Neuronal stem cell (in vitro differentiated cells): ENCODE measurements around the gene C2CD4D.

ENCODE experiments used
- DNase-seq: peaks from one replicate; pipeline ENCODE4 v3.0.0-alpha.2; 2013; ENCODE audit warnings: low spot score
- H2AFZ ChIP-seq: one replicate; pipeline ENCODE4 v1.6.1; 2013; ENCODE audit warnings: mild to moderate bottlenecking, low read length, inconsistent platforms
- H2AK5ac ChIP-seq: 2 replicates; pipeline ENCODE4 v1.6.1; 2013; ENCODE audit warnings: low read depth, mild to moderate bottlenecking, inconsistent platforms, low read length, moderate library complexity, mixed read lengths
- H2BK120ac ChIP-seq: 2 replicates; pipeline ENCODE4 v1.6.1; 2013; ENCODE audit warnings: low read depth, mild to moderate bottlenecking, inconsistent platforms, low read length, moderate library complexity, mixed read lengths
- H2BK12ac ChIP-seq: one replicate; pipeline ENCODE4 v1.6.1; 2013; ENCODE audit warnings: low read length, inconsistent platforms
- H2BK15ac ChIP-seq: 2 replicates; pipeline ENCODE4 v1.6.1; 2013; ENCODE audit warnings: mild to moderate bottlenecking, low read length, inconsistent platforms, mixed read lengths
- H2BK5ac ChIP-seq: one replicate; pipeline ENCODE4 v1.6.1; 2013; ENCODE audit warnings: inconsistent platforms, mild to moderate bottlenecking, low read length, moderate library complexity
- H3K14ac ChIP-seq: one replicate; pipeline ENCODE4 v1.6.1; 2013; ENCODE audit warnings: low read length, inconsistent platforms
- H3K18ac ChIP-seq: 2 replicates; pipeline ENCODE4 v1.6.1; 2013; ENCODE audit warnings: low read length, inconsistent platforms
- H3K23ac ChIP-seq: 2 replicates; pipeline ENCODE4 v1.6.1; 2013; ENCODE audit warnings: low read depth, mild to moderate bottlenecking, mixed read lengths, low read length, inconsistent platforms; ENCODE audit not compliant: poor library complexity
- H3K27ac ChIP-seq: replicated peaks from 3 replicates; pipeline ENCODE4 v1.5.1; 2013; ENCODE audit warnings: low read length, inconsistent platforms
- H3K27me3 ChIP-seq, 3 experiments: 2 replicates each; pipeline ENCODE4 v1.6.1; 2013; ENCODE audit warnings: low read length in 3 of 3, mild to moderate bottlenecking in 2 of 3, inconsistent platforms in 1 of 3, low read depth in 1 of 3, mixed read lengths in 1 of 3, moderate library complexity in 1 of 3; ENCODE audit not compliant: control insufficient read depth in 3 of 3, insufficient read depth in 3 of 3
- H3K36me3 ChIP-seq, 2 donors: replicated peaks in 1 of 2; 2 replicates each; pipeline ENCODE4 v1.6.1; 2013; ENCODE audit warnings: low read length in 2 of 2; ENCODE audit not compliant: control insufficient read depth in 2 of 2, insufficient read depth in 2 of 2
- H3K4ac ChIP-seq: 2 replicates; pipeline ENCODE4 v1.6.1; 2013; ENCODE audit warnings: inconsistent platforms, mild to moderate bottlenecking, low read length, moderate library complexity
- H3K4me1 ChIP-seq, 2 donors: 1 replicate in 1 of 2; 2 replicates in 1 of 2; pipeline ENCODE4 v1.6.1; 2013; ENCODE audit warnings: low read length in 2 of 2, low read depth in 1 of 2; ENCODE audit not compliant: control insufficient read depth in 2 of 2, insufficient read depth in 1 of 2
- H3K4me2 ChIP-seq: one replicate; pipeline ENCODE4 v1.6.1; 2013; ENCODE audit warnings: mild to moderate bottlenecking, low read length, inconsistent platforms; ENCODE audit not compliant: insufficient read depth, poor library complexity, severe bottlenecking
- H3K4me3 ChIP-seq, 2 donors: 2 replicates each; pipeline ENCODE4 v1.5.1; 2013; ENCODE audit warnings: low read length in 2 of 2, mild to moderate bottlenecking in 2 of 2, inconsistent platforms in 1 of 2, moderate library complexity in 1 of 2
- H3K79me1 ChIP-seq: one replicate; pipeline ENCODE4 v1.6.1; 2013; ENCODE audit warnings: low read depth, mild to moderate bottlenecking, inconsistent platforms, low read length, moderate library complexity
- H3K9ac ChIP-seq: one replicate; pipeline ENCODE4 v1.6.1; 2013; ENCODE audit warnings: mild to moderate bottlenecking, low read depth, low read length, inconsistent platforms; ENCODE audit not compliant: poor library complexity
- H3K9me3 ChIP-seq, 2 donors: replicated peaks in 1 of 2; 2 replicates each; pipeline versions ENCODE3 to v1.6.1; 2013; ENCODE audit warnings: low read length in 2 of 2, mild to moderate bottlenecking in 2 of 2, inconsistent platforms in 1 of 2, low read depth in 1 of 2, mixed read lengths in 1 of 2, moderate library complexity in 1 of 2; ENCODE audit not compliant: control insufficient read depth in 2 of 2, insufficient read depth in 1 of 2
- H4K8ac ChIP-seq: one replicate; pipeline ENCODE4 v1.6.1; 2013; ENCODE audit warnings: low read depth, mild to moderate bottlenecking, inconsistent platforms, low read length, moderate library complexity
- H4K91ac ChIP-seq: one replicate; pipeline ENCODE4 v1.6.1; 2013; ENCODE audit warnings: low read length, low read depth, mild to moderate bottlenecking, inconsistent platforms; ENCODE audit not compliant: poor library complexity
- WGBS, 2 donors: extraction: QIAGEN DNeasy Blood & Tissue Kit; methylation state at CpG; one replicate each; pipeline ENCODE4 v1.1.7; 2013; ENCODE audit warnings: missing lambda C conversion rate in 2 of 2, mixed read lengths in 1 of 2; ENCODE audit not compliant: insufficient read length in 2 of 2, insufficient replicate concordance in 1 of 2; ENCODE audit errors: extremely low coverage in 2 of 2; 5-methylcytosine and 5-hydroxymethylcytosine counted together

Gene C2CD4D

GRCh38 chr1:151835596-151835995 lies 4.0 kb downstream of the C2CD4D start:
- Histone ChIP-seq H3K9me3 (peaks cover 0 to 5% of the 10 kb centered on the region in 2 donors), H4K91ac (no peak overlapping the region), H3K27ac (no peak overlapping the region)

DNA sequence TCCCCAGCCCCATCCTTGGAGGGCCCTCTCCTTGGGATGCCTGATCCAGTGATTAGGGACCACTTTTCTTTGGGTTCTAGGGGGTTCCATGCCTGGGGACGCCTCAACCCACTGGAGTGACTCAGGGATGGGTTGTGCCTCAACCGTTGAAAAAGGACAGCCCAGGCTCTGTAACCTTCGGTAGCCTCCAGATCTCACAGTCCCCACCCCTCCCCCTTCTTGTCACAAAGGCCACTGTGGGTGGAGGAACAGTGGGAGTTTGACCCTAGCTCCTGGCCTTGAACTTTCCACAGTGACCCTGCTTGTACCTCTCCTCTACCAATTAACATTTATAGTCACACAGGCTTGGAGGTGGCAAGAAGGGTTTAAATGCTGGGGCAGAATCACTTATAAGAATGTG lies 5.4 kb downstream of the C2CD4D start:
- Histone ChIP-seq H2AK5ac (no peak overlapping the region), H2BK120ac (no peak overlapping the region), H3K4me1 (peaks cover 14% of the 10 kb centered on the region in 2 donors), H3K79me1 (no peaks in the 10 kb centered on the region), H3K4me2 (no peak overlapping the region), H3K4ac (no peak overlapping the region), H3K27ac (no peak overlapping the region), H3K18ac (no peak overlapping the region), H3K4me3 (no peak overlapping the region), H3K9ac (no peak overlapping the region), H2BK15ac (no peak overlapping the region), H2BK5ac (no peak overlapping the region), H4K91ac (no peak overlapping the region), H2BK12ac (no peak overlapping the region), H2AFZ (no peak overlapping the region), H3K27me3 (peaks cover 19 to 77% (median 27%) of the 10 kb centered on the region in 3 experiments), H3K36me3 (no peaks in the 10 kb centered on the region), H3K14ac (no peak overlapping the region), H3K9me3 (no peaks in the 10 kb centered on the region), H3K23ac (no peak overlapping the region), H4K8ac (no peak overlapping the region)
- no peak for DNase-seq
- no CpG with 5 or more reads among the region's 3 CpGs for WGBS, 2 donors

More at GRCh38 chr1:151835596-151835995, 4.0 kb downstream of the C2CD4D start:
- Histone ChIP-seq H2BK12ac (no peak overlapping the region), H3K14ac (no peak overlapping the region), H3K4me2 (no peak overlapping the region), H4K8ac (no peak overlapping the region), H2AFZ (no peak overlapping the region), H3K4me1 (peaks cover 8 to 16% of the 10 kb centered on the region in 2 donors), H3K23ac (no peak overlapping the region), H2BK120ac (no peak overlapping the region), H2BK5ac (no peak overlapping the region), H3K18ac (no peak overlapping the region), H2BK15ac (no peak overlapping the region), H3K9ac (no peak overlapping the region), H3K27me3 (peaks cover 22 to 91% (median 41%) of the 10 kb centered on the region in 3 experiments), H3K79me1 (no peaks in the 10 kb centered on the region), H3K4ac (no peak overlapping the region), H3K4me3 (no peak overlapping the region), H3K36me3 (no peaks in the 10 kb centered on the region), H2AK5ac (no peak overlapping the region)
- no peak for DNase-seq
- WGBS, 2 donors, result no CpG with 5 or more reads among the region's 7 CpGs

DNA sequence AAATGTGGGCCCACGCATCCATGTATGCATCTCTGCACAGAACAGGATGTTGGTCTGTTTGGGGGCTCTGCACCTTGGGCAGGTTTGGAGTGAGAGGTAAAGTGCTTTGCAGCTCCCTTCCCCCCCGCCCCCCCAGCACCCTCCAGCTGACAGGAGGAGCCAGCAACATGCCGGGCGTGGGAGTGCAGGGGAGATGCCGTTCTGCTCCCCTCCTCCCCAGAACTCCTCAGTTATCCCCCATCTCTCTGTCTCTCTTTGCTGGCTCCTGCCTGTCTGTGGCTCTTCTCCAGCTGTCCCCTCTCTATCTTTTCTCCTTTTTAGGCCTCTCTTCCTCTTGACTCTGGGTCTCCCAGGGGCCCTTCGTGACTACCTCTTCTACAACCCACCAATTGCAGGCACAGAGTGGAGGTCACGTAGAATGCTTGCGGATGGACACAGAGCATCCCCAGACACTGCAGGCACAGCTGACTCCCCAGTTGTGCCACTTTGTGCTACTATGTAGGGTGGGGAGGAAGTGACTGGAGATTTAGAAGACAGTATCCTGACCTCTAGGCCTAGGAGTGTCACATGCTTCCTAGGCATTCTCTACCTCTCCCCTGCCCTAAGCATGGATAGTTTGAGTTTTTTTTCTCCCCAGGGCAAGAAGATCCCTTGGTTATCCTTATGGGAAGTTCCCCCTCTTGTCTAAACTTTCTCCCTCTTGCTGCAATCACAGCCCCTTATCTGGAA lies 6.3 kb downstream of the C2CD4D start:
- Histone ChIP-seq H3K4me2 (no peak overlapping the region), H3K79me1 (no peaks in the 10 kb centered on the region), H2BK120ac (no peak overlapping the region), H3K18ac (no peak overlapping the region), H3K4me1 (peaks cover 15 to 21% of the 10 kb centered on the region in 2 donors), H3K9me3 (no peaks in the 10 kb centered on the region), H2AK5ac (no peak overlapping the region), H2AFZ (no peak overlapping the region), H2BK5ac (no peak overlapping the region), H3K4ac (no peak overlapping the region), H3K36me3 (no peaks in the 10 kb centered on the region), H3K27me3 (peaks cover 11 to 68% (median 18%) of the 10 kb centered on the region in 3 experiments), H3K4me3 (no peak overlapping the region), H4K8ac (no peak overlapping the region), H4K91ac (no peak overlapping the region), H2BK15ac (no peak overlapping the region), H3K9ac (no peak overlapping the region), H2BK12ac (no peak overlapping the region), H3K14ac (peak overlapping the region; percentile 32), H3K27ac (no peak overlapping the region), H3K23ac (no peak overlapping the region)
- no CpG with 5 or more reads among the region's 8 CpGs for WGBS, 2 donors
- DNase-seq, result no peak

GRCh38 chr1:151832318-151832980 lies 7.2 kb downstream of the C2CD4D start:
- H3K79me1 ChIP-seq, result no peaks in the 10 kb centered on the region
- no peak overlapping the region for H2BK5ac ChIP-seq
- H4K8ac ChIP-seq, result no peak overlapping the region
- no peak overlapping the region for H3K14ac ChIP-seq
- no peak overlapping the region for H3K27ac ChIP-seq
- no peak overlapping the region for H3K9ac ChIP-seq
- no CpG with 5 or more reads among the region's 10 CpGs for WGBS, 2 donors
- no peak overlapping the region for H4K91ac ChIP-seq
- peak overlapping the region; percentile 54 for H2BK15ac ChIP-seq
- no peaks in the 10 kb centered on the region for H3K36me3 ChIP-seq
- peak overlapping the region; percentile 52 for H3K23ac ChIP-seq
- H2BK120ac ChIP-seq, result no peak overlapping the region
- peaks cover 19 to 23% of the 10 kb centered on the region in 2 donors for H3K4me1 ChIP-seq
- H3K9me3 ChIP-seq, result no peaks in the 10 kb centered on the region
- no peak overlapping the region for H3K4me3 ChIP-seq
- H3K4me2 ChIP-seq, result no peak overlapping the region
- H3K18ac ChIP-seq, result peak overlapping the region; percentile 27
- no peak for DNase-seq
- H3K4ac ChIP-seq, result peak overlapping the region; percentile 42
- no peak overlapping the region for H2AFZ ChIP-seq
- peak overlapping the region; percentile 24 for H2BK12ac ChIP-seq
- H2AK5ac ChIP-seq, result no peak overlapping the region
- H3K27me3 ChIP-seq, result peaks cover 3 to 59% (median 9%) of the 10 kb centered on the region in 3 experiments
